ENCODE results near the gene C19orf25.
A peak's percentile ranks its signal among the peaks of the same experiment; 100 is the strongest.
"Not testable (repeated sequence)": the region's sequence is repeated elsewhere in the genome, so short reads cannot be mapped to it uniquely, and the experiment has no call there.

The C19orf25 gene

GRCh38 chr19:1495051-1495798 lies 16.2 kb upstream of the C19orf25 start:
- DNase-seq: no peak

GRCh38 chr19:1494115-1494815 lies 15.2 kb upstream of the C19orf25 start:
- no peak for DNase-seq

- DNase-seq: no peak
Measured at GRCh38 chr19:1492474-1493006, 13.5 kb upstream of the C19orf25 start.

- no peak for DNase-seq
Measured at GRCh38 chr19:1491849-1492170, 12.8 kb upstream of the C19orf25 start.

- DNase-seq: no peak
Measured at GRCh38 chr19:1491114-1491848, 12.3 kb upstream of the C19orf25 start, which contains the start of gene REEP6. TSS of gene REEP6 (plus strand) at chr19:1491181. CDS start at chr19:1491270, 89 bp downstream.

GRCh38 chr19:1490311-1491113 lies 11.5 kb upstream of the C19orf25 start, which contains the start of gene PCSK4:
TSS of gene PCSK4 (minus strand) at chr19:1490350. CDS start at chr19:1490346, 4 bp downstream.
- peak; percentile 97 for DNase-seq

GRCh38 chr19:1489463-1490310 lies 10.7 kb upstream of the C19orf25 start:
- no peak for DNase-seq

- DNase-seq: no peak
Measured at GRCh38 chr19:1488282-1488601, 9.2 kb upstream of the C19orf25 start.

GRCh38 chr19:1487576-1488281 lies 8.7 kb upstream of the C19orf25 start:
- DNase-seq: no peak

- no peak for DNase-seq
Measured at GRCh38 chr19:1486720-1487575, 7.9 kb upstream of the C19orf25 start.

GRCh38 chr19:1483979-1484428 lies 5.0 kb upstream of the C19orf25 start:
- no peak for DNase-seq

GRCh38 chr19:1483131-1483978 lies 4.3 kb upstream of the C19orf25 start:
- no peak for DNase-seq

- DNase-seq: no peak
Measured at GRCh38 chr19:1482361-1483130, 3.5 kb upstream of the C19orf25 start.

GRCh38 chr19:1481893-1482360 lies 2.9 kb upstream of the C19orf25 start:
- no peak for DNase-seq

- no peak for DNase-seq
Measured at GRCh38 chr19:1481224-1481892, 2.3 kb upstream of the C19orf25 start.

GRCh38 chr19:1477056-1477455 lies 2.0 kb downstream of the C19orf25 start:
- not testable (repeated sequence) for DNase-seq

- no peak for DNase-seq
Measured at GRCh38 chr19:1475751-1476437, 3.1 kb downstream of the C19orf25 start.
